Activated CD4-positive, alpha-beta T cell treated with anti-CD3 and anti-CD28 coated beads, Interleukin-2, amount 50 U/mL, for 16 hours (primary cell): ENCODE results near the gene PLS3.

Experiments
- DNase-seq: peaks from one replicate; pipeline ENCODE4 v3.0.0-alpha.2; 2020

The PLS3 gene

GRCh38 chrX:115696939-115697338 lies 136.0 kb downstream of the PLS3 start:
- DNase-seq, result no peak

- DNase-seq, result no peak
Measured at GRCh38 chrX:115697806-115698205, 136.8 kb downstream of the PLS3 start.
